ENCODE measurements around the gene SASH3.
A peak's percentile ranks its signal among the peaks of the same experiment; 100 is the strongest.

The SASH3 gene

DNA sequence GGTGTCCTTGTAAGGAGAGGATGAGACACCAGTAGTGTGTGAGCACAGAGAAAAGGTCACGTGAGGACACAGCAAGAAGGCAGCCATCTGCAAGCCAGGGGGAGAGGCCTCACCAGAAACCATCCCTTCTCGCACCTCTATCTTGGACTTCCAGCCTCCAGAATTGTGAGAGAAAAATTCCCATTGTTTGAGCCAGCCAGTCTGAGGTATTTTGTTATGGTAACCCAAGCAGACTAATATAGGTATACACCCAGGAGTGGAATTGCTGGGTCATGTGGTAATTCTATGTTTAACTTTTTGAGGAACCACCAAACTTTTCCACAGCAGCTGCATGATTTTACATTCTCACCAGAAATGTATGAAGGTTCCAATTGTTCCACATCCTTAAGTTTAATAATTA is 38.4 kb downstream of the SASH3 start:
- DNase-seq, result no peak

DNA sequence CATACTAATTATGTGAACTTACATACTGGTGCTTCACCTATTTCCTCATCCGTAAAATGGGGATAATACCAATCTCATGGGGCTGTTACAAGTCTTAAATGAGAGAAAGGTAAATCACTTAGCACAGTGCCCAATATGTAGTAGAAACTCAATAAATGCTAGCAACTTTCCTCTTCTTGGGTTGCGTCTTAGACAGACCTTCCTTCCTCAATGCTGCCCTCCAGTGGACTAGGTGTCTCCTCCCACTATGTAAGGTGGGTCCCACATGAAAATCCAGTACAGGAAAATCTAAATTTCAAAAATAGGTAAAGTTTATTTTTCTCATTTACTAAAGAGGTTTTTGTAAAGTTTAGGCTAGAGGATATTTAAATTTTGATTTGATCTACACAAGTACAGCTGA is 43.4 kb downstream of the SASH3 start:
- DNase-seq, result no peak

DNA sequence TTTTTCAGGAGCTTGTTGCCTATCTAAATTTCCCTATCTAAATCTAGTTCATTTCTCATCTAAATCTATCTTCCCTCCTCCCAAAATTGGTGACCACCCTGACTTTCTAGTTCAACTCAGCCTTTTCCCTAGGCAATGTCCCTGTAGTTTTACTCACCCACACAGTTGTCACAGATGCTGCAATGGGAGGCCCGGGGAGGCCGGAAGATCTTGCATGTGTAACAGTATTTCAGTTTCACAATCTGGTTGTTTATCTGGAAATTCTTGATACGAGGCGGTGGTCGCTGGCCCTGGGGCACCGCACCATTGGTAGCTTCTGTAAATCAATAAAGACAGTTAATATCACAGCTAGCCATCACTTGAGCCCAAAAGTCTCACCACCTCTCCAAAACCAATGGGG is 43.8 kb downstream of the SASH3 start:
- no peak for DNase-seq

DNA sequence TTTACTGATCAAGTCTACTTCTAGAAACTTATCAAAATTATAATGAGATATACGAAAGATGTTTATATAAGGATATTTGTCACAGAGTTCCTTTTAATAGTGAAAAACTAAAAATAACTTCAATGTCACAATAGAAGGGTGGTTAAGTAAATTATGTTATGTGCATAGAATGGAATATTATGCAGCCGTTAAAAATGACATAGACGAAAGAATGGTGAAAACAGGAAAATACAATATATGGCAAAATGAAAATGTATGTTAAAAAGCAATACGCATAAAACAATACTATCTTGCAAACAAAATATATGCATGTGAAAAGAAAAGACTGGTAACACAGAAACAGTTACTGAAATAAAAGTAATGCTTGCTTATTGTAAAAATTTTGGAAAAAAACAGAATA is 44.9 kb downstream of the SASH3 start:
- DNase-seq, result no peak

DNA sequence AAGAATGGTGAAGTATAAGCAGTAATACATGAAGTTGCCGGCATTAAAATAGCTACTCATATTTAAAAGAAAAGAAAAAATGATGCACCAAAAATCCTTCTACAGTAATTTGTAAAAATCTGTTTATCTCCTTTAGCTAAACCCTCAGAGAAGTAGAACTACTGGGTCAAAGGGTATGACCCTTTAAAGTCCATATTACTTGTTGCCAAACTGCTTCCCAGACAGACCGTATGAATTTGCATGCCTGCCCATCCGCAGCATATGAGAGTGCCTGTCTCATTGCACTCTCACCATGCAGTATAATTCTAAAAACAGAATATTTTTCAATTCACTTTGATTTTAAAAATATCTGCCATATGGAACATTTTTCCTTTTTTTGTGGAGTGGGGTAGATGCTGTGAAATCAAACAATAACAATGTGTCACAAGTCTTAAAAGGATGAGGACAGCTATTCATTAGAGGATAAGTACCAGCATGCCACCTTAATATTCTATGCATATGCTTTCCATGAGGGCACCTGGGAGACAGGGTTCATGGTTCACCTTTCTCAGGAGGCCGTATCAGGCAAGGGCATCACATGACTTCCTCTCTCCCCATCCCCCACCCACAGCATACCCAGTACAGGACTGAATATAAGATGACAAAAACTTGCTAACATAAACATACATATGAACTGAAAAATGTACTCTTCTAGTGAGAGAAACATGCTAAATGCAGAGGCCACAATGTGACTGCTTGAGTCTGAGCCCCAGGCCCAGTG is 46.2 kb downstream of the SASH3 start:
- DNase-seq, result no peak

DNA sequence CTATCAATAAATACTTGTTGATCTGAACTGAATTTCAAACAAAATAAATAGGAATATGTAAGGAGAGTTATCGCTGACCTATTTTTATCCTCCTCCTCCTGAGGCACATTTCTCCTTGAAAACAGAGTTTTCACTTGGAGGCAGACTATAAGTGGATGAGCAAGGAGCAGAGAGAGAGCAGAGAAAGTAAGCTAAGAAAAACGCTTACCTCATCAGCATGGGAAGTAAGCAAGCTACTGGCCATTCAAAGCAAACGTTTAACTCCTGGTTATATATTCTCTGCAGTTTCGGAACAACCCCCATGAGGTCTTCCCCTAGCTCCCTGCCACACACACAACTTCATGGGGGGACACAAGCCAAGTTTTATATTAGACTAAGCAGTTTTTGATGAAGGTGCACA is 50.7 kb downstream of the SASH3 start:
- DNase-seq, result no peak

DNA sequence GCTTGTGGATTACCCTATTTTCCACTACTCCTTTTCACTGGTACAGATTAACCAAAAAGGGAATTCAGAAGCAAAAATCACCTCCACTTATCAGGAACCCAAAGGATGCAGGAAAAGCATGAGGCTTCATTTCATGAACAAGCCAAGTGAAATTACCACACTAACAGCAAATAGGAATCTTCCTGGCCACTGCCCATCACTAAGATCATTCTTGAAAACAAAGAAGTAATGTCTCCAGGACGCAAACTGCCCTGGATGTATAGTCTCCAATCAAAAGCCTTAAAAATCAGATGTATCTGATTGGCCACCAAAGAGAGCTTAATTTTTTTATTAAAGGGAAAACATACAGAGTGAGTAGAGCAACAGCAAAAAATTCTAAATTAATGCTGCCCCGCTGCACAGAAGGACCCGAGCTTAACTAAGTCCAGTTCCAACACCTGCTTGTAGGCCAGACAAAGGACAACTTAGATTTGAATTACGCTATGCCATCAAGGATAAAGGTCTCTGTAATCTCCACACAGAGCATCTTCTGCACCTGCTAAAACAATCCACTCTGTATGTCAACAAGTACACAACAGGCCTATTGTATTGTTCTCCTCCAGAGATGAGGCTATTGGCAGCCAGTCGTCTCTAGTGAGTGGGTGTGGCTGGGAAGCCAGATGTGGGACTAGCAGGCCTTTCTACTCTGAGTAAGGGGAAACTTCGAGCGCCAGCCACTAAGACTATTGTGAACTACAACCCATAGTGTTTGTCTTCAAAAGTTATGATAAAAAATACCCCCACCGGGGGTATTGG is 51.5 kb downstream of the SASH3 start:
- no peak for DNase-seq

DNA sequence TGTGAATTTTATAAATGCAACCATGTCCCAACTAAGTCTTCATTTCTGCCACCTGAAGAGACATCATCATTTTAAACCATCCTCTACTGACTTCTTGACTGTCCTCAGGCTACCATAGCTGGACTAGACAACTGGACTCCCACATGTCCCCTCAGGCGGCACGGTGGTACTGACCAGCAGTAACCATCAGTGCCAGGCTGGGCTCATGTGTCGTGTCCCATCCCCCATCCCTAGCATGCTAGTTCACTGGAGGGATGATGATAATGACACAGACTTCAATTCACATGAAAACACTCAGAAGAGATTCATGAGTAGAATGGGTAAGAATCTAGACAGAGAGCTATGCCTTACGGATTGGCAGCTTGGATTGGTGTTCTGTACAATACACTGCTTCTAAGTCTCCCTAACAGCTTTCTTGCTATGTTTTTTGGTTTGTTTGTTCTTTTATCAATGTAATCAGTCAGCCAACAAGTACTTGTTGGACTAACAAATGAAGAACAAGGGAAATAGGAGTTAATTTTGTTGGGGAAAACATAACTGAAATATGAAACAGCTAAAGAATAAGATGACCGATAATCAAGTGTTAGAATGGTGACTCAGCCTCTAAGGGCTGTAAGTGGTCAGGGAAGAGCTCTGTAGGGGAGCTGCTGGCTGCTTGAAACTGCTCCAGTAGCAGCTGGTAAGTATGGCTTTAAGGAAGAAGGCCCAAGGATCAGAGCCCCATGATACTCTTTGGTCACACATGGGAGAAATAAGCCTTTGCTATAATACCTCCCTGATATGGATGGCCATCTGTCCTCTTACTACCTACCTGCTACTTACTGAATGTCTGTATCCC is 53.6 kb downstream of the SASH3 start:
- DNase-seq, result no peak

DNA sequence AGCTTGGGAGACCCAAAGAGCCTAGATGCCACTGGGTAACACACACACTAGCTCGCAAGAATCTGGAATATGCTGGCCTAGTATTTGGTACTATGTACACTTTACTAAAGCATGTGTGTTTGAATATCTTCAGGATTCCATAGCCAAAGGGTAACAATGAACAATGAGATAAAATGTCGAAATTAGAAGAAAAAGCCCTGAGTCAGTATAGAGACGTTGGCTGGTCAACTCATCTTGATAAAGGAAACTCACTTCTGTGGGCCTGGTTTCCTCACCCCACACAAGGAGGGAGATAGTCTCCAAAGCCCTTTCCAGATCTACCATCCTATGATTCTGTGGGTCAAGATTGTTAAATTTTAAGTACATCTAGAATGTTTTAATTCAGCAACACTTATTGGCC is 57.1 kb downstream of the SASH3 start:
- no peak for DNase-seq

DNA sequence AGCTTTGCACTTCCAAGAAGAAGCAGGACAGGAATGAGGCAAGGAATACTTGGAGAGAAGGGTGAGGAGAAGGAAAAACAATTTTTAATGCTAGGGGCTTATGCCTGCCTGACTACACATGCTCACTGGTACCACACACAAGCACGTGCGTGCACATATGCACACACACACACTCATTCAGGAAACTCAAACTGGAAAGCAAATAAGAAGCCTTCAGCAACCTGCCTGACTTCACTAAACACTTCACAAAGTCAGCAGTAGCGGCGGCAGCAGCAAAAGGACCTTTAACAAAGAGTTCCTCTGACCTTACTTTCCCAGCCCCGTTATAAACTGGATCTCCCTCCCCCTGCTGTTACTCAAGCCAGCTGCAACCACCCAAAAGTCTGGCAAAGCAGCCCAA is 60.6 kb downstream of the SASH3 start:
- no peak for DNase-seq

DNA sequence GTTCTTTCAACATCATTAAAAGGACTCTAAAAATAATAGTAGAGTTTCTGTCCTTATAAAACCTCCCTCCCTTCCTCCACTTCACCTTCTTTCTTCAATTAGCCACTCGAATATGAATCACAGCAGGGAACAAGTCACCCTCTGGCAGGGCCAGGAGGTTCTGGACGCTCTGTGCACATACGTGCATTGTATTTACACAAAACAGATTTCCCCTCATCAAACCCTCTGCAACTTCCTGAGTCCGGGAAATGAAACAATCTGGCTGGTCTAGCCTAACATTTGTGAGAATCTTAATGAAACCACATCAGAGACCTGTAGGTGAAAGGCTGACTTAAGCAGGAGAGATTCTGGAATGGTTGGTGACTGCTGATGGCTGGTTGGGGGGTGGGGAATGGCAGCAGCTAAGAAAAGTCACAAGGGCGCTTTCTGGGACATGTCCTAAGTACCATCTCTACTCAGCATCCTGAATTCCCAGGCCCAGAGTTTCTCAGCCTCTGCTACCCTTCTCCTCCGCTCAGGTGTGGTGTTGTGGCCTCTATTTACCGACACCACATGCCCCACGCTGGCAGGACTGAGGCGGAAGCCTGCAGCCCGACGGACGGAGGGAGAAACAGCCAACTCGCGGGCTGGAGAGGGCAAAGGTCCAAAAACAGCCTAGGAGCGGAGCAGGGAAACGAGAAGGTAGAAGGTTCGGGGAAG is 62.9 kb downstream of the SASH3 start:
- peak; percentile 54 for DNase-seq

DNA sequence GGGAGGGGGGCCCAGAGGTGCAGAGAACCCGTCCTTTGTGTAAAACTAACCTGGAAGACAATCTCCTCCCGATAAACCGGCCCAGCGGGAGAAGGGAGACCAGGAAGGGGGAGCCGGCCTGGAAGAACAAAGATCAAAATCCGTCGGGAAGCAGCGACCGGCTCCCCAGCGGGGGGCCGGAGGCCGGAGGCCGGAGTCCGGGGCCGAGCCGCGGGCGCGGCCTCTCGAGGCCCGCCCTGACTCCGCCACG is 63.4 kb downstream of the SASH3 start:
- DNase-seq, result no peak

DNA sequence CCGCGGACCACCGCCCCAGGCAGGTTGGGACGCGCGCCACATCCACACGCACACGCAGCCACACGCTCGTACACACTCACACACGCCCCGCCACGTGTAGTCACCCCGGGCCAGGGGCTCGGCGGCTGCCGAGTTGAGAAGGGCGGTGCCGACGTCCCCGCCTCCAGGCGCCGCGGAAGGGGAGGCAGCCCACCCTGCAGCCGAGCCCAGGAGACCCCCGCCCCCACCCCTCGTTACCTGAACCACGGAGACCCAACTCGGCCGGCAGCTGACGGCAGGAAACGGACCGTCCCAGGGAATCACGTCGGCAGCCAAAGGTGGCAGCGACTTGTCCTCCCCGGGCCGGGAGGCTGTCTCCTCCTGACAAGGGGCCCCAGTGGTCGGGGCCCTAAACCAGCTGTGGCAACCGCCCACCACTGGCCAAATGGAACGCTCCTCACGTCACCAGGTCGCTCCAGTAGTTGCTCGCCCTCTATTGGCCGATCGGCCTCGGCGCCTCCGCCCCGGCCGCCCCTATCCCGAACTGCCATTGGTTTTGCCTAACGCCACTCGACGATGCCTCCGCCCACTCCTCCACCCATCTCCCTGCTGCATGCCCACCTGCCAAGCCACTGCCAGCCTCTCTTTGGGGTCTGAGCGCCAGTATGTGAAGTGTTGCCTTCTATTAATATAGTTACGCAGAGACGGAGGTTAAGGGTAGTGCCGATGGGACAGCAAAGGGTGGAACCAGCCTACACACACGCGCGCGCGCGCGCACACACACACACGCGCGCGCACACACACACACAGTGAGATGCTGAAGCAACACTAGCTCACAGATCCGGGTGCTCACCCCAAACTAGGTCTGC is 63.9 kb downstream of the SASH3 start, which contains the start of gene ZDHHC9:
TSS of gene ZDHHC9 (minus strand) at position 428 of the 848 bp plus-strand sequence. CDS start 1,941 bp downstream, outside the sequence.
- DNase-seq, result peak; percentile 94
